KOPT-K1 (cell line): ENCODE measurements around the gene MED12L.
"Not testable (repeated sequence)": the region's sequence is repeated elsewhere in the genome, so short reads cannot be mapped to it uniquely, and the experiment has no call there.

Source experiments
- H3K27ac ChIP-seq: fragments of 200-600 bp; sonication (generic); 2 replicates; pipeline ENCODE4 v1.5.1; 2016; ENCODE audit warnings: antibody characterized with exemption, mild to moderate bottlenecking, low read depth, low read length; ENCODE audit not compliant: poor library complexity, severe bottlenecking
- H3K36me3 ChIP-seq: fragments of 200-600 bp; sonication (generic); 2 replicates; pipeline ENCODE4 v1.5.1; 2017; ENCODE audit warnings: antibody characterized with exemption, mild to moderate bottlenecking, low read length, moderate library complexity; ENCODE audit not compliant: insufficient read depth
- H3K9me3 ChIP-seq: fragments of 200-600 bp; sonication (generic); 2 replicates; pipeline ENCODE4 v1.5.1; 2017; ENCODE audit warnings: antibody characterized with exemption, low read length, mild to moderate bottlenecking; ENCODE audit not compliant: insufficient read depth, poor library complexity, severe bottlenecking

The MED12L gene

DNA sequence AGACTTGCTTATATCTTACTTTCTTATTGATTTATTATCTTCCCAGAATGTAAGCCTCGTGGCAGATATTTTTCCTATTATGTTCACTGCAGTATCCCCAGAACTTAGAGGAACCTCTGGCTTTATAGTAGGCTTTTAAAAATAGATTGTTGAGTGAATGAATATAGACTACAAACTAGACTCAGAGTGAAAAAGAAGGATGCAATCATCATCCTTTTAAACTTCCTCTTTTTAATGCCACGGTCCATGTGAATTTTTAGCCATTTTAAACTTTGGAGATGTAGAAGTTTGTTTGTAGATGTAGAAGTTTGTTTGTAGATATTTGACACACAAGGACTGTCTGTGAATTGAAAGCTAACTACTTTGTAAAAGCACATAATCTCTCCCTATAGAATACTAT lies 306.3 kb downstream of the MED12L start:
- no peak overlapping the region for H3K27ac ChIP-seq
- peaks cover 49% of the 10 kb centered on the region for H3K36me3 ChIP-seq

DNA sequence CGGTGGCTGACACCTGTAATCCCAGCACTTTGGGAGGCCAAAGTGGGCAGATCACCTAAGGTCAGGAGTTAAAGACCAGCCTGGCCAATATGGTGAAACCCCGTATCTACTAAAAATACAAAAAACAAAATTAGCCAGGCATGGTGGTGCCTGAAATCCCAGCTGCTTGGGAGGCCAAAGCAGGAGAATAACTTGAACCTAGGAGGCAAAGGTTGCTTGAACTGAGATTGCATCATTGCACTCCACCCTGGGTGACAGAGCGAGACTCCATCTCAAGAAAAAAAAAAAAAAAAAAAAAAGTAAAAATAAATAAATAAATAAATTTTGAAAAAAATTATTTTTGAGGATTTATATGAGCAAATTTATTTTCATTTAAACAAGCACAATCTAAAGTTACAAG lies 306.7 kb downstream of the MED12L start:
- peaks cover 49% of the 10 kb centered on the region for H3K36me3 ChIP-seq
- H3K9me3 ChIP-seq, H3K27ac ChIP-seq: not testable (repeated sequence)

More for the DNA sequence above, 306.3 kb downstream of the MED12L start:
- H3K9me3 ChIP-seq: no peaks in the 10 kb centered on the region

DNA sequence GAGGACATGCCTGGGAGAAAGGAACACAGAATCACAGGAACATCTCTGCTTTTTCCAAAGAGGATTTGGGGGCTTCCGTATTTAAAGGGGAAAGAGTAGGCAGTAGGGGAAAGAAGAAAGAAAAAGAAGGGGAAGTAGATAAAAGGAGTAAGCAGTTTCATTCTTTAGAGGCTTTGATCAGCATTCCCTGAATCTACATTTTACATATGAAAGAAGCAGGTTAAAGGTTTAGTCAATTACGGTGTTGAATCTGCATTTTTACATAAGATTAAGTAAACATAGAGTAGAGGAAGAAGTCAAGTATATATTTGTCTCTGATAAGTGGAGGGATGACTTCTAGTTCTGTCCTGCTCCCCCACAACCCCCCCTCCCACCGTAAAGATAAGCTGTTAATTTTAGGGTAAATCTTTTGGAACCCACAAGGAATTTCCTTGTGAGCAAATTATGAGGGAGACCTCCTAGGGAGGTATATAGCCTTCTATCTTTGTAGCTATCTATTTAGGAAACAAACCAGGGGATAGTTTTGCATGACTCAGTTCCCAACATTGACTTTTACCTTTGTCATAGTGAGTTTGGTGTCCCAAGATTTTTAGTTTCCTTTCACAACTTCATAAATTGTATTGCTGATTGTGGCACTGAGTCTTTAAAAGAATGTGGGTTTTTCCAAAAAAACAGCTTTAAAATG lies 307.8 kb downstream of the MED12L start:
- H3K27ac ChIP-seq: no peak overlapping the region
- peaks cover 47% of the 10 kb centered on the region for H3K36me3 ChIP-seq
- H3K9me3 ChIP-seq: no peaks in the 10 kb centered on the region

DNA sequence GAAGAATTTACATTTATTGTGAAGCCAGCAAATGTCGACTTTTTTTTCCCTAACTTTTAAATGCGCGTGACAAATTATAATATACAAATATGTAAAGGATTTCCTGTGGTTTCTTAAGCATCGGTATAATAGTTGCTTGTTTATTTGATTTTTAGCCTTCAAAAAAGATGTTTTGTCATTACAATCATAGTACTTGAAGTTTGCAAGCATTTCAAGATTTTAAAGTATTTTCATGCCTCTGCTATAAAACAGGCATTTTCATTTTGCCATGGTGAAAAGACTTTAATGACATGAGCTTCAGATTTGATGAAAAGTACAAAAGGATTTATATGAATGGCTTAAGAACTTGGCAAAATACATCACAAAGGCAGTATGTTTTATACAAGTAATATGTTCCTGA lies 308.5 kb downstream of the MED12L start:
- no peaks in the 10 kb centered on the region for H3K9me3 ChIP-seq
- H3K27ac ChIP-seq: no peak overlapping the region
- H3K36me3 ChIP-seq: peaks cover 48% of the 10 kb centered on the region

DNA sequence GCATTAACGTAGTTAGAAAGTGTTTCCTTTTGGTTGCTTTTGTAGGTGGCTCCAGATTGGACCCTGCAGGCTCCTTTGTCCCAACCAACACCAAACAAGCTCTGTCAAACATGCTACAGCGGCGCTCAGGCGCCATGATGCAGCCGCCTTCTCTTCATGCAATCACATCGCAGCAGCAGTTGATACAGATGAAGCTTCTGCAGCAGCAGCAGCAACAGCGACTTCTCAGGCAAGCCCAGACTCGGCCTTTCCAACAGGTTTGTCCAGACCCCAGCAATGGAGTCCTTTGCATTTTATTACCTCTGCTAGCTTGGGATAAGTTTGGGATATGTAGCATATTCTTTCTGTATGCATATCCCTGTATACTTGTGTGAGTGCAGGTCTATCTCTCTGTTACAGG lies 309.1 kb downstream of the MED12L start:
- Histone ChIP-seq H3K36me3 (peaks cover 44% of the 10 kb centered on the region), H3K27ac (no peak overlapping the region), H3K9me3 (no peaks in the 10 kb centered on the region)

DNA sequence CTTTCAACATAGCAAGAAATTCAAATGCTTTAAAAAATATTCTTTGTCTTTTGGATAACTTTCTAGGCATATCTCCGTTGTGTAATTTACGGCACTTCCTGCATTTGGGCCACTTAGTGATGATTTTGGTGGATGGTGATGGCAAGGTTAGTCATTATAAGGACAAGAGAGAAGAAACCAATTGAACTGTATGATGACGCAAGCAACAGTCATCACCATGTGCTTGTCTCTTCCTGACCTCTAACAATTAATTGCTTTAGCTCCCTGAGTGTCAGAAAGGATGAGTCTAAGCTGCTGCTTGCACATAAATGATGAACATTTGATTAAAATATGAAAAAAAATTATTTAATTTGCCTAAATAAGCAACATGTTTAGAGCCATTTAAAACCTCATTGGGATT lies 310.3 kb downstream of the MED12L start:
- no peak overlapping the region for H3K27ac ChIP-seq
- peaks cover 35% of the 10 kb centered on the region for H3K36me3 ChIP-seq
- H3K9me3 ChIP-seq: no peaks in the 10 kb centered on the region

DNA sequence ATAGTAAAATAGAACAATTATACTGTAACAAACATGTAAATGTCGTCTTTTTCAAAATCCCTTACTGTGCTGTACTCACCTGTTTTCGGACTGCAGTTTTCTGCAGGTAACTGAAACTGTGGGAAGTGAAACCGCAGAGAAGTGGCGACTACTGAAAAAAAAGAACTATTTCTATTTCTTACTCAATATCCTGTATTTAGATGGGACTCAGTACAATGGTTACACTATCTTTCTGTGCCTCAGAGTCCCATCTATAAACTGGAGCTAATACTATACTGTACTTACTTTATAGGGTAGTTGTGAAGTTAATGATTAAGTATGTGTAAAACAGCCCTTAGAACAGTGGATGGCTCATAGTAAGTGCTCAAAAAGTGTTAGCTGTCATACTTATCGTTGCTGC lies 313.4 kb downstream of the MED12L start:
- H3K27ac ChIP-seq: no peak overlapping the region

DNA sequence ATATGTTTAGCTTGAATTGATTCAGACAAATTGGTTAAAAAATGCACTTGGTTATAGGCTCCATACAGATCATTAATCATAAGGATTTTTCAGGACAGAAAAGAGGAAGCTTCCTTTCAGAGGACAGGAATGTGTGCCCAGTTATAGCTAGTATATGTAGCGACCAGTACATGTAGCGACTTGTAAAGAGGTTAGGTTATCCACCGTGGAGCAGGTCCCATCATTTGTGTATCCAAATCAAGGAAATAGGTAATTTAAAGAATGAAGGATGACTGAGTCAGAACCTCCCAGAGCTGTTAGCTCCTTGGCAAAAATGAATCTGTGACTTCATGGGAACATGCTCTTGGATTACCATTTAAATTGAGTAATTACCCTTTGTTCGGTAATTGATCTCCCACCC lies 314.9 kb downstream of the MED12L start:
- no peak overlapping the region for H3K27ac ChIP-seq
- no peaks in the 10 kb centered on the region for H3K9me3 ChIP-seq
- H3K36me3 ChIP-seq: peaks cover 17% of the 10 kb centered on the region

More for the DNA sequence above, 313.4 kb downstream of the MED12L start:
- Histone ChIP-seq H3K9me3 (no peaks in the 10 kb centered on the region), H3K36me3 (peaks cover 29% of the 10 kb centered on the region)

DNA sequence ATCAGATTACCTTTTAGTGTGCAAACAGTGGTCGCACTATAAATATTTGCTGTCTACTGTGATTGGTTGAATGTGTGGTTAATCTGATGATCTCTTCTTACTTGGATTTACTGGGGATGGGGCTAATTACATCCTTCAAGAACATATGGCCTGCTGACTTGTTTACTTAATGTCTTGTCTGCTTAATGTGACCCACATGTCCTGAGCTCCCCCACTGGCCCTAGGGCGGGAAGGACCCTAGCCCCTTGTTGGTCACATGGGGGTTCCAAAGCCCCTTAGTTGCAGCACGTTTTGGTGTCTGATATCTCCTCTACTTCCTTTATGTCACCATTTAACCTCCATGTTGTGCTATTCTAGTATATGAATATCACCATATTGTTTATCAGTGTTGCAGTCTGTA lies 316.9 kb downstream of the MED12L start:
- H3K27ac ChIP-seq: no peak overlapping the region
- no peaks in the 10 kb centered on the region for H3K9me3 ChIP-seq

DNA sequence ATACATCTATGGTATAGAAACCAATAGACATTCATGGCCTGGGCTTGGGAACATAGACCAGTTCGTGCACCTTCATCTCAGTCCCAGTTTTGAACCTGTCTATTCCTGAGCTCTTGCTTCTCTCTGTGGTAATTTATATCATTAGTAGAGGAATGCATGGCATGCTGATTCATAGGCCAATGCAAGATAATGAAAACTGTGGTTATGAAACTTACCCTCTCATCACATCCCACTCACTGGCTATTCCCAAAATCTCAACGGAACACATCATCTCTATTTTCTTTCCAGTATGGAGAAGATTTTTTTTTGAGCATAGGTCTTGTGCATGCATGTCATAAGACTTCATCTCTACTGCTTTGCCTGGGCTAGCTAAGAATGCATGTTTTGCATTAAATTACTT lies 317.8 kb downstream of the MED12L start:
- H3K27ac ChIP-seq: no peak overlapping the region

More for the DNA sequence above, 316.9 kb downstream of the MED12L start:
- H3K36me3 ChIP-seq: peaks cover 8% of the 10 kb centered on the region

DNA sequence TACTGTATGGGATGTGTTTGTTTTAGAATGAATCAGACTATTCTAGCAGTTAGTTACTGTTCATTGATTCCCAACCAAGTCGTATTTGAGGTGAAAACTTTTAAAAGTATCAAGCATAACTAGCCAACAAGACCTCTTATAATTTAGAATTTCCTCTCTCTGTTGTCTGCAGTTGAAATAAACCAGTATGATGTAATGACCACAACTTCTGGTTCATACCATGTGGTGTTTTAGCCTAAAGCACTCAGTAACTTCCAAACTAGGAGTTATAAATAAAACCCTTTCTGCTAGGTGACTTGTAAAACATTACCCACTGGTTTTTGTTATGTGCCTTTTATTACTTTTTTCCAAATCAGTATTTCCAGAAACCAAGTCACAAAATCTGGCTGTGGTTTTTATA lies 318.9 kb downstream of the MED12L start:
- H3K27ac ChIP-seq: no peak overlapping the region
- H3K9me3 ChIP-seq: no peaks in the 10 kb centered on the region
- H3K36me3 ChIP-seq: no peaks in the 10 kb centered on the region; the same call in 1 of the 2 replicates

More for the DNA sequence above, 317.8 kb downstream of the MED12L start:
- Histone ChIP-seq H3K36me3 (peaks cover 3% of the 10 kb centered on the region), H3K9me3 (no peaks in the 10 kb centered on the region)

DNA sequence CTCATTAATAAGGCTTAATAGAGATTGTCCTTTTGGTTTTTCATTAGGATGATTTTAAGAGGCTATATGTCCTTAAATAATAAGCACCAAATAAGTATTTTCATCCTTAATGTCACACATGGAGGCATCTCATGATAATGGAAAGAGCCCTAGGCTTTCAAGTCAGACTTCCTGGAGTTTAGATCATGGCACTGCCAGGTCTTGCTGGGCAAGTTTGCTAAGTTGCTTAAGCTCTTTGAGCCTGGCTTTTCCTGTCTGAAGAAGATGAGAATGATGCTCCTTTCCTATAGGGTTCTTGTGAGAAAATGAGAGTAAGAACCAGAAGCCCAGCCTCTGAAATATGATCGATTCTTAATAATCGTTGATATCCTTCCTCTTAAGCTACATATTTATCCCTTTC lies 322.5 kb downstream of the MED12L start:
- Histone ChIP-seq H3K36me3 (peaks cover 1% of the 10 kb centered on the region; the same call in 1 of the 2 replicates), H3K9me3 (no peaks in the 10 kb centered on the region), H3K27ac (no peak overlapping the region)

DNA sequence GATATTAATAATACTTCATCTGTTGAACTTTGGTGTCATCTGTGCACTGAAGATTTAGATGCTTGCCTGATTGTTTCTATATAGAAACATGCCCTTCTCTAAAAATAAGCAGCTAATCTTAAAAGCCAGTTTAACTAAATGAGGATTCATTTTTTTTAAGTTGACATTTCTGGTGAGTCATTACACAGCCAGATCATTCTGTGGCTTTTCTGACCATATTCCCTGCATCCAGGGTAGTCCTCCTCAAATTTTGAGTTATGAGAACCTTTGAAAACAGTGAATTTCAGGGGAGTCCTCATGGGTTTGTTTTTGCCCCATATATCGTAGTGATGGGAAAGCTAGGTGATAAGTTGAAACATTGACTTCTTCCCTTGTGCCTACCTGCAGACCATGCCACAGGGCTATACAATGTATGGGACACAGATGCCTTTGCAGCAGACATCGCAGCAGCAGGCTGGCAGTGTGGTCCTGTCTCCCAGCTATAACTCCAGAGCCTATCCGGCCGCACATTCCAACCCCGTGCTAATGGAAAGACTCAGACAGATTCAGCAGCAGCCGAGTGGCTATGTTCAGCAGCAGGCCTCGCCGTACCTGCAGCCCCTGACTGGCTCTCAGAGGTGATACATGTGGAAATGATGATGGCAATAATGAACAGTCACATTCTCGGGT lies 325.6 kb downstream of the MED12L start:
- peaks cover 18% of the 10 kb centered on the region for H3K36me3 ChIP-seq
- H3K27ac ChIP-seq: no peak overlapping the region
- no peaks in the 10 kb centered on the region for H3K9me3 ChIP-seq

DNA sequence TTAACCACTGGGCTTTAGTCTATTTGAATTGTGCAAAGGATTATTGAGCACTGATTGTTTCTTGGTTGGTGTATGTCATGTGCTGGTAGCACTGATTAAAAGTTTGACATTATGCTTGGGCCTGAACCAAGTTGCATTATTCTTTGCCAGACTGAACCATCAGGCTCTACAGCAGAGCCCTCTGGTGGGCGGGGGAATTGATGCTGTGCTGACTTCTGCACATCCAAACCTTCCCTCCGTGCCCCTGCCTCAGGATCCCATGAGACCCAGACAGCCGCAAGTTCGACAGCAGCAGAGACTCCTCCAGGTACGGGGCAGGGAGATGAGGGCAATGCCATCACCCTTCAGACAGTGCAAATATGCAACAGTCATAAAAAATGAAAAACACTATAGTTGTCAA lies 327.5 kb downstream of the MED12L start:
- Histone ChIP-seq H3K9me3 (no peaks in the 10 kb centered on the region), H3K36me3 (peaks cover 22% of the 10 kb centered on the region), H3K27ac (no peak overlapping the region)

DNA sequence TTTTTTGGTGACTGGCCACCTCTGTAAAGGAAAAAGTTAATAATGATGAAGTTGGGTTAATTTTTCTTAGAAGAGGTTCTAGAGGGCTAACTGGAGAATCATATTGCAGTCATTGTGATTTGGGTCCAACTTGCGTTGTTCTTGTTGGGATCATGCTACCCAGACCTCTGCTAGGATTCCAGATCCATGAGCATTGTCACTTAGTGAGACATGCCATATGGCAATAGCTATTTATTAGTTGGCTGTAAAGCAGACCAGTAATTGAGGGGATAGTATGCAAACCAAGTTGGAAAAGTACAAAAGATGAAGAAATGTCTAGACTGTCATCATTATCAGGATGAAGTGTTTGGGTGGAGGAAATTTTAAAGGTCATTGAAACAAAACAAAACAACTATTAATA lies 329.8 kb downstream of the MED12L start:
- Histone ChIP-seq H3K27ac (no peak overlapping the region), H3K9me3 (no peaks in the 10 kb centered on the region), H3K36me3 (peaks cover 22% of the 10 kb centered on the region)

DNA sequence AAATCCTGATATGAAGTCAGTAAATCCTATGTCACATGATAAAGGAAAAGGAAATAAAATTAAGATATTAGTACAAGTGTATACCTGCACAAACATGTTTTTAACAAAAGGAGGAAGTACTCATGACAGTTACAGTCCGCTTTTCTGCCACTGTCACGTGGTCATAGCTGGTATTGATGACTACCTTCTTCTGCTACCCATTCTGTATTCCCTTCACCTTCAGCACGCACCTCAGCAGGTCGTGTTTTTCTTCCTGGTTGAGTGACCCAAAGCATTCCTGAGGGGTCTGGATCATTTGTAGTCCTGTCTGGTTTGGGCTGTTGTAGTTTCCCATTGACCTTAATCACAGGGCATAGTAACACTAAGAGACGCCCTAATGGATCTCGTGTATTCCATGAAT lies 334.3 kb downstream of the MED12L start:
- Histone ChIP-seq H3K36me3 (peaks cover 4% of the 10 kb centered on the region), H3K27ac (no peak overlapping the region), H3K9me3 (no peaks in the 10 kb centered on the region)
